ENCODE results near the gene ZIC1. TPM values are rescaled to one million over a fixed set of nuclear protein-coding genes. Genes with fewer than 3 reads are reported as not detected.

The ZIC1 gene
- total and polyA plus RNA-seq, 2 of the 4 experiments (the other 2 are of a cell fraction), result not detected

DNA sequence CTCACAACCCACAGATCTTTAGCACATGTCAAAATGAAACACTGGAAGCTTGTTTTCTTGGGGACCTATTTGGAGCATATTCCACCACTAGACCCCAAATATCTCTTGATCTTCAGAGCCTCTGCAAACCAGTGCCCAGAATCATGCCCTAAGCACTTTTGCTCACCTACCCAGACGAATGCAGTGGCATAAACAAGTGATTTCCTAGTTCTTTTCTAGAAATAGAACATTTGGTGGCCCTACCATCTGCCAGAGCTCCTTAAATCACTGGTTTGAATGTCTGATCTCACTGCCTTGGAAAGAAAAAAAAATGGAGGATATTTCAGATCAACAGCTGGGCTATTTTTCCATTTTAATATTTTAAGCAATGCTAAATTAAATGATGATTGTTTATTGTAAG lies 8.2 kb upstream of the ZIC1 start:
- Histone ChIP-seq H3K4me2 (ENCODE audit: low read depth, low read length) (no peak overlapping the region), H2AFZ (replicated peaks; ENCODE audit: low read length, poor library complexity) (no peak overlapping the region), H3K4ac (ENCODE audit: low read depth, low read length) (no peak overlapping the region), H3K9ac (ENCODE audit: low read depth, low read length) (no peak overlapping the region), H2AK9ac (replicated peaks; ENCODE audit: low read depth, low read length, poor library complexity) (no peak overlapping the region), H3K4me3 (ENCODE audit: insufficient read depth, low read depth, low read length) (no peak overlapping the region), H3K56ac (ENCODE audit: extremely low read depth, insufficient read depth, low read length) (no peak overlapping the region), H2AK5ac (ENCODE audit: low read depth, low read length) (no peak overlapping the region), H2BK15ac (ENCODE audit: low read depth, low read length) (no peak overlapping the region), H4K91ac (ENCODE audit: insufficient read depth, low read depth, low read length) (no peak overlapping the region), H4K8ac (ENCODE audit: low read depth in 2 of 2, low read length in 2 of 2) (no peak overlapping the region), H3K18ac (ENCODE audit: low read depth, low read length) (no peak overlapping the region), H3K9me1 (ENCODE audit: insufficient read depth, low read length) (no peaks in the 10 kb centered on the region), H3K14ac (replicated peaks; ENCODE audit: low read depth, low read length) (no peak overlapping the region), H2BK5ac (ENCODE audit: low read depth, low read length, poor library complexity, severe bottlenecking) (no peak overlapping the region), H4K20me1 (ENCODE audit: insufficient read depth, low read length) (no peaks in the 10 kb centered on the region), H3K9me3 (ENCODE audit: control insufficient read depth, insufficient read depth, low read length) (peaks cover 14% of the 10 kb centered on the region; the same call in 1 of the 2 replicates), H3K4me1 (ENCODE audit: control insufficient read depth, insufficient read depth, low read length) (no peaks in the 10 kb centered on the region), H3K27ac (ENCODE audit: insufficient read depth, low read length) (no peak overlapping the region), H3K23ac (ENCODE audit: low read depth, low read length) (no peak overlapping the region), H3K36me3 (ENCODE audit: control insufficient read depth, insufficient read depth, low read length) (no peaks in the 10 kb centered on the region), H2BK120ac (ENCODE audit: low read depth, low read length) (no peak overlapping the region), H3K27me3 (ENCODE audit: control insufficient read depth, insufficient read depth, low read length) (peaks cover 74% of the 10 kb centered on the region), H2BK20ac (ENCODE audit: low read depth, low read length) (no peak overlapping the region), H3K79me1 (ENCODE audit: low read depth in 1 of 2, low read length in 2 of 2) (no peaks in the 10 kb centered on the region), H4K5ac (ENCODE audit: low read depth, low read length) (no peak overlapping the region)
- DNase-seq (no peak), ATAC-seq (ENCODE audit: low read depth) (no peak)
- in situ Hi-C loops (cut with MboI; ENCODE audit: low sequenced_read_pairs), result no loop called here
- POLR2A ChIA-PET (ENCODE audit: unreplicated experiment), result no interaction called here
- no CpG with 5 or more reads among the region's 1 CpG for WGBS, 2 experiments (ENCODE audit: extremely low coverage in 2 of 2, insufficient read length in 1 of 2)
- intact Hi-C loops (cut with micrococcal nuclease), result no loop called here
- CTCF ChIA-PET, result no interaction called here
- no peak for TF ChIP-seq USF2 (IDR thresholded peaks at IDR 0.05; ENCODE audit: low read depth, low read length)
- TF ChIP-seq RFX5 (IDR thresholded peaks at IDR 0.05; ENCODE audit: low read depth, low read length), result no peak
- TF ChIP-seq CEBPB (IDR thresholded peaks at IDR 0.05; ENCODE audit: low read depth, low read length), result no peak
- TF ChIP-seq, protein P1, sequence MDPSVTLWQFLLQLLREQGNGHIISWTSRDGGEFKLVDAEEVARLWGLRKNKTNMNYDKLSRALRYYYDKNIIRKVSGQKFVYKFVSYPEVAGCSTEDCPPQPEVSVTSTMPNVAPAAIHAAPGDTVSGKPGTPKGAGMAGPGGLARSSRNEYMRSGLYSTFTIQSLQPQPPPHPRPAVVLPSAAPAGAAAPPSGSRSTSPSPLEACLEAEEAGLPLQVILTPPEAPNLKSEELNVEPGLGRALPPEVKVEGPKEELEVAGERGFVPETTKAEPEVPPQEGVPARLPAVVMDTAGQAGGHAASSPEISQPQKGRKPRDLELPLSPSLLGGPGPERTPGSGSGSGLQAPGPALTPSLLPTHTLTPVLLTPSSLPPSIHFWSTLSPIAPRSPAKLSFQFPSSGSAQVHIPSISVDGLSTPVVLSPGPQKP (IDR thresholded peaks at IDR 0.05; ENCODE audit: borderline replicate concordance, low read depth, low read length), result no peak
- TF ChIP-seq CHD1 (IDR thresholded peaks at IDR 0.05; ENCODE audit: low read depth, low read length), result no peak
- dilution Hi-C loops (cut with HindIII; ENCODE audit: low sequenced_read_pairs, unreplicated experiment), result no loop called here
- no TSS peak for BruUV-seq (replicated peaks)

Data from IMR-90 (cell line).